ENCODE results near the gene ACSF2. TPM values are rescaled to one million over a fixed set of nuclear protein-coding genes. Genes with fewer than 3 reads are reported as not detected.

The ACSF2 gene
- total and polyA plus RNA-seq, 2 donors (not counting 3 experiments of a cell fraction or from before 2014, with no cell fraction given), result 33.2 to 37.2 TPM

DNA sequence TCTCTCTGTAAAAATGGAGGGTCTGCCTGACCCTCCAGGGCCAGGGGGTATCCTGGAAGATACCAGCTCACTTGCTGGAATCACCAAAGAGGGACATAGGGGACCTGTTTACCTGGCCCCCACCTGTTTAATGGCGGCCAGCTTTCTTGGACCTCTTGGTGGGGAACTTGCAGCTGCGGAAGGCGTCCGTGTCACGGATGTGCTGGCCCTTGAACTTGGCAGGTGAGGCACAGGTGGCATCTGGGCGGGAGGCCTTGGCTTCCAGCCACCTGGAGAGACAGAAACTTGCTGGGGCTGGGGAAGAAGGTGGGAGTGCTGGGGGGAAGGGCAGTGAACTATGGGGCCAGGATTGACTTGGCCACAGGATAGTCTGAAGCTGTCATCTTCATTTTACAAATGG is 39.2 kb downstream of the ACSF2 start:
- Histone ChIP-seq H3K79me2 (ENCODE audit: control insufficient read depth, insufficient read depth, low read length) (no peaks in the 10 kb centered on the region), H3K27ac (ENCODE audit: insufficient read depth, low read depth, low read length) (no peak overlapping the region), H3K9me3 (replicated peaks; ENCODE audit: control insufficient read depth, insufficient read depth, low read length) (no peaks in the 10 kb centered on the region), H3K9ac (replicated peaks; ENCODE audit: extremely low read depth, insufficient read depth, low read length) (no peak overlapping the region), H2AFZ (ENCODE audit: low read depth, low read length) (no peak overlapping the region), H3K9me1 (replicated peaks; ENCODE audit: control insufficient read depth, extremely low read depth, insufficient read depth, low read length) (no peaks in the 10 kb centered on the region), H3K36me3 (ENCODE audit: control insufficient read depth in 2 of 2, extremely low read depth in 1 of 2, insufficient read depth in 2 of 2, low read length in 2 of 2) (no peaks in the 10 kb centered on the region), H3K4me2 (ENCODE audit: insufficient read depth, low read length) (no peak overlapping the region), H3K27me3 (ENCODE audit: control insufficient read depth in 2 of 2, insufficient read depth in 2 of 2, low read length in 2 of 2) (peaks cover 18 to 25% of the 10 kb centered on the region in 2 experiments), H3K4me3 (replicated peaks in 1 of 3; ENCODE audit: insufficient read depth in 1 of 3, low read depth in 1 of 3, low read length in 3 of 3) (no peak overlapping the region), H4K20me1 (replicated peaks; ENCODE audit: control insufficient read depth, extremely low read depth, insufficient read depth, low read length) (no peaks in the 10 kb centered on the region), H3K4me1 (ENCODE audit: control insufficient read depth, extremely low read depth, insufficient read depth, low read length) (no peaks in the 10 kb centered on the region)
- TF ChIP-seq POLR2AphosphoS5 (IDR thresholded peaks at IDR 0.05; ENCODE audit: insufficient read depth, low read depth, low read length) (no peak), MYC (IDR thresholded peaks at IDR 0.05; ENCODE audit: low read depth, low read length) (no peak), FOS (IDR thresholded peaks at IDR 0.05; ENCODE audit: borderline replicate concordance, insufficient read depth, low read length) (no peak), POLR2A (IDR thresholded peaks at IDR 0.05; ENCODE audit: low read depth, low read length) (no peak), GATA2 (IDR thresholded peaks at IDR 0.05; ENCODE audit: insufficient read depth, insufficient read length, low read depth, low read length) (no peak)
- TF ChIP-seq, protein P1, sequence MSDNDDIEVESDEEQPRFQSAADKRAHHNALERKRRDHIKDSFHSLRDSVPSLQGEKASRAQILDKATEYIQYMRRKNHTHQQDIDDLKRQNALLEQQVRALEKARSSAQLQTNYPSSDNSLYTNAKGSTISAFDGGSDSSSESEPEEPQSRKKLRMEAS (IDR thresholded peaks at IDR 0.05; ENCODE audit: insufficient read depth, insufficient read length), result no peak
- TF ChIP-seq, protein P2, sequence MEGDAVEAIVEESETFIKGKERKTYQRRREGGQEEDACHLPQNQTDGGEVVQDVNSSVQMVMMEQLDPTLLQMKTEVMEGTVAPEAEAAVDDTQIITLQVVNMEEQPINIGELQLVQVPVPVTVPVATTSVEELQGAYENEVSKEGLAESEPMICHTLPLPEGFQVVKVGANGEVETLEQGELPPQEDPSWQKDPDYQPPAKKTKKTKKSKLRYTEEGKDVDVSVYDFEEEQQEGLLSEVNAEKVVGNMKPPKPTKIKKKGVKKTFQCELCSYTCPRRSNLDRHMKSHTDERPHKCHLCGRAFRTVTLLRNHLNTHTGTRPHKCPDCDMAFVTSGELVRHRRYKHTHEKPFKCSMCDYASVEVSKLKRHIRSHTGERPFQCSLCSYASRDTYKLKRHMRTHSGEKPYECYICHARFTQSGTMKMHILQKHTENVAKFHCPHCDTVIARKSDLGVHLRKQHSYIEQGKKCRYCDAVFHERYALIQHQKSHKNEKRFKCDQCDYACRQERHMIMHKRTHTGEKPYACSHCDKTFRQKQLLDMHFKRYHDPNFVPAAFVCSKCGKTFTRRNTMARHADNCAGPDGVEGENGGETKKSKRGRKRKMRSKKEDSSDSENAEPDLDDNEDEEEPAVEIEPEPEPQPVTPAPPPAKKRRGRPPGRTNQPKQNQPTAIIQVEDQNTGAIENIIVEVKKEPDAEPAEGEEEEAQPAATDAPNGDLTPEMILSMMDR (IDR thresholded peaks at IDR 0.05; ENCODE audit: extremely low read depth in 1 of 2, insufficient read depth in 1 of 2, low read depth in 1 of 2, low read length in 2 of 2), result no peak
- FAIRE-seq, result no peak
- no TSS peak for BruUV-seq (replicated peaks)
- POLR2A ChIA-PET, result no interaction called here
- DNase-seq (ENCODE audit: low read depth, low spot score), result no peak
- intact Hi-C loops (cut with micrococcal nuclease) (no loop called here), dilution Hi-C loops (cut with MboI; ENCODE audit: extremely low pct_ligation_motif_present, low sequenced_read_pairs) (no loop called here)
- CTCF ChIA-PET, result interaction anchor here (1.3 kb wide), 1 partner anchor 14 kb away, joined by 4 read pairs; no protein-coding TSS in a partner anchor

All from endothelial cell of umbilical vein (primary cell).